Right lobe of liver (tissue), 4 donors: ENCODE measurements around the gene NPLOC4.

Experiments used
- CTCF ChIP-seq, 4 donors: fragments of 200-600 bp in 3 of 4; fragments of 450-650 bp in 1 of 4; IDR thresholded peaks; one replicate each; pipeline versions ENCODE4 v1.5.1 to v1.8.0; 2016 to 2022; ENCODE audit warnings: antibody characterized with exemption in 4 of 4, mild to moderate bottlenecking in 2 of 4
- POLR2A ChIP-seq: fragments of 450-650 bp; IDR thresholded peaks from one replicate; pipeline ENCODE4 v1.6.1; 2017; ENCODE audit warnings: antibody characterized with exemption, mild to moderate bottlenecking
- donor health status: DM: no; HTN: no; CAD: no.
- donor health status: DM: no; HTN: no; CAD: no.
- donor health status: DM: no; HTN: yes; CAD: no.

GRCh38 chr17:81593105-81593871 is 43.6 kb downstream of the NPLOC4 start:
- TF ChIP-seq CTCF (IDR thresholded peaks at IDR 0.05) (no peak), POLR2A (no peak)
